GM21786 (cell line): Measurements from ENCODE around the gene SOCS3.
"Not testable (repeated sequence)": the region's sequence is repeated elsewhere in the genome, so short reads cannot be mapped to it uniquely, and the experiment has no call there.

Experiments used
- ATAC-seq: cut with Tn5 transposase; IDR thresholded peaks from one replicate; pipeline ENCODE4 v1.9.1; 2021; ENCODE audit not compliant: unreplicated experiment

The SOCS3 gene

GRCh38 chr17:78313735-78314648, 45.9 kb downstream of the SOCS3 start:
- ATAC-seq = peak; percentile 46

GRCh38 chr17:78309659-78310255, 50.1 kb downstream of the SOCS3 start:
- not testable (repeated sequence) for ATAC-seq

DNA sequence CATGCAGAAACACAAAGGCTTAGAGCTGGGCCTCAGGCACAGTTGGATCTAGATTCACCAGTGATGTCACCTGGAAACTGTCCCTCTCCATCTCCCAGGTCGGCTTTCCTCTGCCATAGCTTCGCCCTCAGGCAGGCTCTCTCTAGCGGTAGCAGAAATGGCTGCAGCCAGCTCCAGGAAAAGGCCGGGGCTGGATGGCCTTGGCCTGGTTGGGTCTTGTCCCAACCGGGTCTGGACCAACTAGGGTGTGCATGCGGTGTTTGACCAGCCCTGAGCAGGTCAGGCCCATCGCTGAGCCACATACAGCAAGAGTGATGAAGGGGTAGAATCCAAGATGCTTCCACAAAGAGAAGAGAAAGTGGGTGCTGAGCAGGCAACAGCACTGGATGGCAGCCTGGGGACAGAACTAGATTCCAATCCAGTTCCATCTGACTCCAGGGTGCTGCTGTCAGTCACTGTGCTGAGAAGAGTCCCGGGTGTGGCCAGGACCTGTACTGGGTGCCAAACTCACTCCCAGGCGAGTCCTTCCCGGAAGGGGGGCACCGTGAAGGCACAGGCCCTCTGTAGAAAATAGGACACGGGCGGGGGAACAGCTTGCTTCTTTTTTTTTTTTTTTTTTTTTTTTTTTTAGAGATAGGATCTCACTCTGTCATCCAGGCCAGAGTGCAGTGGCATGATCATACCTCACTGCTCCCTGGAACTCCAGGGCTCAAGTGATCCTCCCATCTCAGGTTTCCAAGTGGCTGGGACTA, 51.8 kb downstream of the SOCS3 start:
- ATAC-seq = no peak

DNA sequence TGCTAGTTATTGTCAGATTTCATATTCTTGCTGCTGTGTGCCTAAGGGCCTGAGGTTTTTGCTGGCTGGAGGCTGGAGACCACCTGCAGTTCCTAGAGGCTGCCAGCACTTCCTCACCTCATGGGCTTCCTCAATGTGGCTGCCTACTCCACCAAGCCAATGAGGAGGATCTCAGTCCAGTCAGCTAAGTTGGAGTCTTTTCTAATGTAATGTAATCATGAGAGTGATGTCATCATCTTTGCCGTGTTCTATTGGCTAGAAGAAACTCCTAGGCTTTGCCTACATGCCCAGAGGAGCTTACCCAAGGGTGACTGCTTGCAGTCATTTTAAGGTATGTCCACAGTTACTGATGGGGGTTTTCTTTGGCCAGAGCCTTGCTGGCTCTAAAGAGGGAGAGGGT, 53.0 kb downstream of the SOCS3 start:
- ATAC-seq = no peak
